ENCODE measurements around the gene UGT1A4. TPM values are rescaled to one million over a fixed set of nuclear protein-coding genes. Genes with fewer than 3 reads are reported as not detected.

The UGT1A4 gene
- total and polyA plus RNA-seq, 2 of the 8 experiments (the other 6 are each of a cell fraction or from before 2014, with no cell fraction given) = not detected

GRCh38 chr2:233793465-233794127 lies 75.1 kb downstream of the UGT1A4 start:
- H2AK5ac ChIP-seq (ENCODE audit: low read depth, low read length) = no peak overlapping the region
- H2BK20ac ChIP-seq (ENCODE audit: low read length) = no peak overlapping the region
- H3K79me1 ChIP-seq (ENCODE audit: low read depth, low read length) = no peaks in the 10 kb centered on the region
- peaks cover 0 to 5% of the 10 kb centered on the region in 2 experiments; a peak in 1 of 4 replicates for H3K9me3 ChIP-seq (ENCODE audit: insufficient read depth in 2 of 2, low read depth in 1 of 2, low read length in 1 of 2)
- peak in 1 of 2 experiments; percentile 23 for DNase-seq (ENCODE audit: low read depth in 1 of 2, low spot score in 2 of 2)
- no peak overlapping the region for H2BK5ac ChIP-seq (ENCODE audit: low read depth, low read length)
- H4K91ac ChIP-seq (replicated peaks; ENCODE audit: insufficient read length, low read length) = no peak overlapping the region
- no peak overlapping the region for H3K23ac ChIP-seq (ENCODE audit: insufficient read length)
- 0 out of 2 replicates have a peak overlapping the region, but pooled peaks have one; percentile 9 for H2BK12ac ChIP-seq (ENCODE audit: low read depth, low read length)
- H3K18ac ChIP-seq (ENCODE audit: extremely low read depth, low read length) = no peak overlapping the region
- no peak overlapping the region for H3K14ac ChIP-seq (ENCODE audit: insufficient read length)
- H3K4me3 ChIP-seq (ENCODE audit: extremely low read depth in 1 of 4, insufficient read depth in 2 of 4, low read depth in 3 of 4, low read length in 4 of 4) = no peak overlapping the region
- no peak overlapping the region for H3K4ac ChIP-seq (replicated peaks; ENCODE audit: insufficient read length, low read depth, low read length)
- ChIA-PET POLR2A (ENCODE audit: partially characterized antibody) (no interaction called here), CTCF (ENCODE audit: partially characterized antibody) (no interaction called here)
- no peak overlapping the region for H2BK120ac ChIP-seq (replicated peaks; ENCODE audit: low read depth, low read length)
- no peaks in the 10 kb centered on the region for H4K20me1 ChIP-seq (replicated peaks in 1 of 2; ENCODE audit: control insufficient read depth in 1 of 2, insufficient read depth in 2 of 2, low read length in 2 of 2)
- no peaks in the 10 kb centered on the region for H3K4me1 ChIP-seq (replicated peaks in 1 of 4; ENCODE audit: control insufficient read depth in 3 of 4, insufficient read depth in 4 of 4, low read length in 3 of 4)
- no peak for TF ChIP-seq FOSL1 (IDR thresholded peaks at IDR 0.05; ENCODE audit: insufficient read depth, low read depth, low read length)
- no peak for TF ChIP-seq BRCA1 (IDR thresholded peaks at IDR 0.05; ENCODE audit: low read depth, low read length)
- TF ChIP-seq EZH2 (IDR thresholded peaks at IDR 0.05; ENCODE audit: low read depth, low read length, severe bottlenecking) = no peak
- no peak for TF ChIP-seq BCL11A (IDR thresholded peaks at IDR 0.05; ENCODE audit: low read depth in 2 of 2, low read length in 2 of 2)
- H3K4me2 ChIP-seq (ENCODE audit: insufficient read depth in 1 of 2, low read depth in 2 of 2, low read length in 2 of 2) = no peak overlapping the region
- FAIRE-seq = no peak
- H3K27ac ChIP-seq (ENCODE audit: low read depth, low read length) = no peak overlapping the region
- H4K5ac ChIP-seq (ENCODE audit: insufficient read length, low read depth, low read length) = no peak overlapping the region
- no peak overlapping the region for H2AFZ ChIP-seq (ENCODE audit: low read length)
- no peak overlapping the region for H3K56ac ChIP-seq (replicated peaks; ENCODE audit: insufficient read length, low read depth, low read length)
- H3K27me3 ChIP-seq (replicated peaks in 1 of 4; ENCODE audit: control insufficient read depth in 3 of 4, extremely low read depth in 1 of 4, insufficient read depth in 3 of 4, low read length in 3 of 4) = no peaks in the 10 kb centered on the region
- no peaks in the 10 kb centered on the region for H3K36me3 ChIP-seq (ENCODE audit: control insufficient read depth in 2 of 4, insufficient read depth in 4 of 4, low read length in 3 of 4)
- H3K79me2 ChIP-seq (ENCODE audit: control insufficient read depth in 1 of 2, insufficient read depth in 2 of 2, low read length in 2 of 2) = no peaks in the 10 kb centered on the region
- no peak overlapping the region for H2BK15ac ChIP-seq (ENCODE audit: low read length)
- 90% methylated on average over 15 of the region's 18 CpGs; no CpG with 5 or more reads in 1 of the 2 experiments for WGBS, 2 experiments (ENCODE audit: extremely low coverage in 1 of 2, insufficient coverage in 1 of 2, insufficient read length in 1 of 2, insufficient replicate concordance in 2 of 2, low coverage in 1 of 2, low lambda C conversion rate in 2 of 2, missing lambda C conversion rate in 1 of 2)
- H3K23me2 ChIP-seq (ENCODE audit: low read depth, low read length) = no peaks in the 10 kb centered on the region
- H3K9ac ChIP-seq (replicated peaks in 1 of 4; ENCODE audit: extremely low read depth in 1 of 4, low read depth in 3 of 4, low read length in 3 of 4) = no peak overlapping the region
- peak overlapping the region; percentile 83; the same call in 1 of the 2 replicates for H4K8ac ChIP-seq (ENCODE audit: extremely low read depth, insufficient read depth, low read length)
